Liver (tissue), 9 donors: Measurements from ENCODE around the gene LCN2. TPM values are rescaled to one million over a fixed set of nuclear protein-coding genes. Genes with fewer than 3 reads are reported as not detected.

Source experiments
- DNase-seq: peaks from one replicate; pipeline ENCODE4 v3.0.0-alpha.2; 2017; ENCODE audit warnings: low spot score
- H3K27ac ChIP-seq, 2 donors: one replicate each; pipeline ENCODE4 v1.7.0; 2013; ENCODE audit warnings: inconsistent platforms in 2 of 2, low read length in 2 of 2, control low read depth in 1 of 2, low read depth in 1 of 2, mild to moderate bottlenecking in 1 of 2
- H3K27me3 ChIP-seq, 4 donors: one replicate each; pipeline versions ENCODE4 v1.6.1 to v1.7.0; 2013; ENCODE audit warnings: low read length in 3 of 4, inconsistent platforms in 1 of 4, mild to moderate bottlenecking in 1 of 4, moderate library complexity in 1 of 4; ENCODE audit not compliant: control insufficient read depth in 4 of 4, insufficient read depth in 4 of 4
- H3K36me3 ChIP-seq, 4 donors: one replicate each; pipeline versions ENCODE4 v1.6.1 to v1.7.0; 2013; ENCODE audit warnings: low read length in 3 of 4, mild to moderate bottlenecking in 3 of 4, low read depth in 1 of 4, moderate library complexity in 1 of 4; ENCODE audit not compliant: control insufficient read depth in 4 of 4, insufficient read depth in 3 of 4
- H3K4me1 ChIP-seq, 4 donors: one replicate each; pipeline versions ENCODE4 v1.6.1 to v1.7.0; 2013; ENCODE audit warnings: low read length in 3 of 4, mild to moderate bottlenecking in 3 of 4, moderate library complexity in 1 of 4; ENCODE audit not compliant: control insufficient read depth in 4 of 4, insufficient read depth in 4 of 4
- H3K4me3 ChIP-seq, 3 donors: one replicate each; pipeline versions ENCODE4 v1.6.1 to v1.7.0; 2013; ENCODE audit warnings: low read length in 3 of 3, control low read depth in 1 of 3, low read depth in 1 of 3, mild to moderate bottlenecking in 1 of 3
- H3K9ac ChIP-seq, 2 donors: one replicate each; pipeline ENCODE4 v1.7.0; 2013; ENCODE audit warnings: low read length in 2 of 2, mild to moderate bottlenecking in 2 of 2, moderate library complexity in 2 of 2, control low read depth in 1 of 2, low read depth in 1 of 2
- H3K9me3 ChIP-seq, 4 donors: one replicate each; pipeline versions ENCODE4 v1.6.1 to v1.7.0; 2013; ENCODE audit warnings: low read length in 3 of 4; ENCODE audit not compliant: control insufficient read depth in 4 of 4
- ATF3 ChIP-seq: IDR thresholded peaks from 2 replicates; pipeline ENCODE4 v1.6.1; 2016; ENCODE audit warnings: antibody characterized with exemption
- CTCF ChIP-seq: fragments of 150-350 bp; IDR thresholded peaks from 2 replicates; pipeline ENCODE4 v1.5.1; 2017; ENCODE audit warnings: improper control_type of control experiment, low read depth, low read length; ENCODE audit not compliant: missing input control
- EGR1 ChIP-seq, 2 donors: IDR thresholded peaks; 2 replicates each; pipeline ENCODE4 v1.6.1; 2016 to 2018; ENCODE audit warnings: antibody characterized with exemption in 2 of 2, low read depth in 2 of 2
- FOXA1 ChIP-seq: IDR thresholded peaks from 2 replicates; pipeline ENCODE4 v1.6.1; 2016; ENCODE audit warnings: antibody characterized with exemption
- HNF4A ChIP-seq, 2 donors: conservative IDR thresholded peaks; 2 replicates each; pipeline ENCODE4 v1.6.1; 2016; ENCODE audit warnings: antibody characterized with exemption in 2 of 2, mild to moderate bottlenecking in 2 of 2
- HNF4G ChIP-seq: IDR thresholded peaks from 2 replicates; pipeline ENCODE4 v1.6.1; 2016; ENCODE audit warnings: antibody characterized with exemption
- JUND ChIP-seq, 2 donors: IDR thresholded peaks; 2 replicates each; pipeline ENCODE4 v1.6.1; 2016; ENCODE audit warnings: antibody characterized with exemption in 2 of 2
- MAX ChIP-seq: IDR thresholded peaks from 2 replicates; pipeline ENCODE4 v1.6.1; 2016; ENCODE audit warnings: antibody characterized with exemption
- NR2F2 ChIP-seq: IDR thresholded peaks from 2 replicates; pipeline ENCODE4 v1.6.1; 2016; ENCODE audit warnings: antibody characterized with exemption
- RAD21 ChIP-seq, 2 donors: IDR thresholded peaks; 2 replicates each; pipeline ENCODE4 v1.6.1; 2016; ENCODE audit warnings: antibody characterized with exemption in 2 of 2, mild to moderate bottlenecking in 2 of 2
- REST ChIP-seq: IDR thresholded peaks from 2 replicates; pipeline ENCODE4 v1.6.1; 2016; ENCODE audit warnings: antibody characterized with exemption, mild to moderate bottlenecking
- RXRA ChIP-seq, 2 donors: IDR thresholded peaks; 2 replicates each; pipeline ENCODE4 v1.6.1; 2017 to 2018; ENCODE audit warnings: antibody characterized with exemption in 2 of 2, mild to moderate bottlenecking in 1 of 2
- SP1 ChIP-seq: IDR thresholded peaks from 2 replicates; pipeline ENCODE4 v1.6.1; 2018; ENCODE audit warnings: antibody characterized with exemption, mild to moderate bottlenecking
- TAF1 ChIP-seq: conservative IDR thresholded peaks from 2 replicates; pipeline ENCODE4 v1.6.1; 2016; ENCODE audit warnings: antibody characterized with exemption, mild to moderate bottlenecking
- YY1 ChIP-seq: IDR thresholded peaks from 2 replicates; pipeline ENCODE4 v1.6.1; 2016; ENCODE audit warnings: antibody characterized with exemption, mild to moderate bottlenecking
- WGBS: extraction: QIAGEN DNeasy Blood & Tissue Kit; methylation state at CpG from one replicate; pipeline ENCODE4 v1.1.7; 2013; 5-methylcytosine and 5-hydroxymethylcytosine counted together
- polyA plus RNA-seq, 2 donors: library from polyadenylated mRNA; stranded (reverse) in 1 of 2; unstranded in 1 of 2; fragments of 200-250 nt in 1 of 2; fragments of >200 nt in 1 of 2; fragmentation: Nextera tagmentation in 1 of 2; extraction: Ambion mirVana in 1 of 2; gene quantifications; one replicate each; pipeline versions ENCODE4 v1.2.1 to v1.2.3, GENCODE V29; 2013 to 2015
- total RNA-seq, 2 donors: library from RNA; depleted of rRNA; stranded (reverse); fragments of >200 nt; gene quantifications; one replicate each; pipeline ENCODE4 v1.2.3, GENCODE V29; 2014
- donor health status: healthy.
- donor health status: healthy.
- donor health status: healthy.
- donor health status: healthy.
- donor health status: healthy.

The LCN2 gene
- total and polyA plus RNA-seq, 4 donors = 7.0 to 64.5 (median 10.4) TPM

- TF ChIP-seq HNF4A (conservative IDR thresholded peaks at IDR 0.05) = no peak
- no peak for TF ChIP-seq RAD21 (IDR thresholded peaks at IDR 0.05)
Measured at GRCh38 chr9:128122809-128123175, 26.5 kb upstream of the LCN2 start (continued).

- Histone ChIP-seq H3K9me3 (no peaks in the 10 kb centered on the region), H3K4me1 (peaks cover 6 to 26% (median 16%) of the 10 kb centered on the region in 4 donors), H3K36me3 (peaks cover 3 to 24% (median 7%) of the 10 kb centered on the region in 4 donors), H3K27ac (no peak overlapping the region), H3K9ac (no peak overlapping the region), H3K4me3 (no peak overlapping the region), H3K27me3 (no peaks in the 10 kb centered on the region)
- TF ChIP-seq CTCF = no peak
- no peak for TF ChIP-seq EGR1 (IDR thresholded peaks at IDR 0.05; ENCODE audit: low read depth in 2 of 2)
- 96% methylated on average over 21 of the region's 21 CpGs for WGBS
- no peak for DNase-seq
Measured at GRCh38 chr9:128123451-128124080, 25.7 kb upstream of the LCN2 start.

- no peak for TF ChIP-seq NR2F2
- TF ChIP-seq TAF1 = no peak
- TF ChIP-seq EGR1 (IDR thresholded peaks at IDR 0.05; ENCODE audit: low read depth in 2 of 2) = no peak
- TF ChIP-seq RAD21 (IDR thresholded peaks at IDR 0.05) = no peak
- TF ChIP-seq RXRA (IDR thresholded peaks at IDR 0.05) = no peak
- no peak for TF ChIP-seq FOXA1
- TF ChIP-seq SP1 = no peak
- TF ChIP-seq ATF3 = no peak
- no peak for TF ChIP-seq CTCF
- TF ChIP-seq HNF4G = no peak
- TF ChIP-seq YY1 = no peak
- no peak for TF ChIP-seq JUND (IDR thresholded peaks at IDR 0.05)
- no peak for TF ChIP-seq REST
- no peak for TF ChIP-seq MAX
- no peak overlapping the region for H3K9ac ChIP-seq
- no peak for DNase-seq
- no peaks in the 10 kb centered on the region for H3K9me3 ChIP-seq
- H3K4me1 ChIP-seq = peaks cover 13 to 34% (median 23%) of the 10 kb centered on the region in 4 donors
- H3K27me3 ChIP-seq = no peaks in the 10 kb centered on the region
- peaks cover 3 to 24% (median 7%) of the 10 kb centered on the region in 4 donors for H3K36me3 ChIP-seq
- no peak overlapping the region for H3K4me3 ChIP-seq
- H3K27ac ChIP-seq = no peak overlapping the region
- WGBS = 89% methylated on average over 8 of the region's 8 CpGs
Measured at GRCh38 chr9:128124451-128124850, 24.8 kb upstream of the LCN2 start.
